PFSK-1 (cell line): ENCODE measurements around the gene ESM1.

Experiments
- FOXP2 ChIP-seq: optimal IDR thresholded peaks from 2 replicates; pipeline ENCODE3; 2011; ENCODE audit warnings: borderline replicate concordance, control low read depth, inconsistent platforms; ENCODE audit not compliant: insufficient read depth; ENCODE audit errors: extremely low read length, extremely low read depth
- POLR2AphosphoS5 ChIP-seq: IDR thresholded peaks from 2 replicates; pipeline ENCODE4 v1.6.1; 2012; ENCODE audit warnings: low read depth, mild to moderate bottlenecking, control low read depth, low read length, moderate library complexity
- REST ChIP-seq, 2 experiments: IDR thresholded peaks; 2 replicates each; pipeline versions ENCODE4 v1.6.1 to v1.8.0; 2011 to 2012; ENCODE audit warnings: low read depth in 2 of 2, low read length in 2 of 2, control low read depth in 1 of 2, inconsistent platforms in 1 of 2, mild to moderate bottlenecking in 1 of 2, moderate library complexity in 1 of 2; ENCODE audit not compliant: insufficient read depth in 1 of 2
- SIN3A ChIP-seq: IDR thresholded peaks from 2 replicates; pipeline ENCODE4 v1.6.1; 2012; ENCODE audit warnings: mild to moderate bottlenecking, low read length, moderate library complexity, borderline replicate concordance; ENCODE audit not compliant: insufficient read depth
- TAF1 ChIP-seq: IDR thresholded peaks from 2 replicates; pipeline ENCODE4 v1.6.1; 2012; ENCODE audit warnings: low read length, control low read depth, borderline replicate concordance; ENCODE audit not compliant: insufficient read depth

ESM1 gene

GRCh38 chr5:54986269-54986654, 869 bp upstream of the ESM1 start:
- TF ChIP-seq POLR2AphosphoS5 = no peak
- no peak for TF ChIP-seq SIN3A
- TF ChIP-seq FOXP2 = no peak
- TF ChIP-seq REST (IDR thresholded peaks at IDR 0.05; ENCODE audit: insufficient read depth in 1 of 2, low read depth in 2 of 2, low read length in 2 of 2) = no peak
- TF ChIP-seq TAF1 = no peak

- no peak for TF ChIP-seq SIN3A
- TF ChIP-seq POLR2AphosphoS5 = no peak
- TF ChIP-seq TAF1 = no peak
- TF ChIP-seq FOXP2 = no peak
- TF ChIP-seq REST (IDR thresholded peaks at IDR 0.05; ENCODE audit: insufficient read depth in 1 of 2, low read depth in 2 of 2, low read length in 2 of 2) = no peak
These were observed 3.5 kb downstream of the ESM1 start for GRCh38 chr5:54981928-54982327.

GRCh38 chr5:54975701-54976100, 9.7 kb downstream of the ESM1 start:
- TF ChIP-seq TAF1 (no peak), POLR2AphosphoS5 (no peak)

- no peak for TF ChIP-seq SIN3A
- TF ChIP-seq REST (IDR thresholded peaks at IDR 0.05; ENCODE audit: insufficient read depth in 1 of 2, low read depth in 2 of 2, low read length in 2 of 2) = no peak
- no peak for TF ChIP-seq POLR2AphosphoS5
- TF ChIP-seq TAF1 = no peak
- no peak for TF ChIP-seq FOXP2
These were observed 15.3 kb downstream of the ESM1 start for GRCh38 chr5:54969856-54970828.

- TF ChIP-seq FOXP2 (no peak), TAF1 (no peak), POLR2AphosphoS5 (no peak), SIN3A (no peak), REST (IDR thresholded peaks at IDR 0.05; ENCODE audit: insufficient read depth in 1 of 2, low read depth in 2 of 2, low read length in 2 of 2) (no peak)
These were observed 16.2 kb downstream of the ESM1 start for GRCh38 chr5:54969242-54969641.
